ENCODE measurements around the gene DRD3. TPM values are rescaled to one million over a fixed set of nuclear protein-coding genes. Genes with fewer than 3 reads are reported as not detected.

Gene DRD3
- total RNA-seq, 1 donor from 2014 or later, result not detected

- ATAC-seq (ENCODE audit: low read depth), result no peak
- DNase-seq, result no peak
- ChIA-PET POLR2A (no interaction called here), CTCF (no interaction called here)
- peaks cover 2% of the 10 kb centered on the region for H3K9me3 Mint-ChIP-seq
- H3K4me3 Mint-ChIP-seq, result no peak overlapping the region
- H3K27me3 Mint-ChIP-seq, result peaks cover 4% of the 10 kb centered on the region
- H3K36me3 Mint-ChIP-seq (ENCODE audit: low read depth), result no peaks in the 10 kb centered on the region
- H3K27ac Mint-ChIP-seq, result no peak overlapping the region
- TF ChIP-seq, protein P1, sequence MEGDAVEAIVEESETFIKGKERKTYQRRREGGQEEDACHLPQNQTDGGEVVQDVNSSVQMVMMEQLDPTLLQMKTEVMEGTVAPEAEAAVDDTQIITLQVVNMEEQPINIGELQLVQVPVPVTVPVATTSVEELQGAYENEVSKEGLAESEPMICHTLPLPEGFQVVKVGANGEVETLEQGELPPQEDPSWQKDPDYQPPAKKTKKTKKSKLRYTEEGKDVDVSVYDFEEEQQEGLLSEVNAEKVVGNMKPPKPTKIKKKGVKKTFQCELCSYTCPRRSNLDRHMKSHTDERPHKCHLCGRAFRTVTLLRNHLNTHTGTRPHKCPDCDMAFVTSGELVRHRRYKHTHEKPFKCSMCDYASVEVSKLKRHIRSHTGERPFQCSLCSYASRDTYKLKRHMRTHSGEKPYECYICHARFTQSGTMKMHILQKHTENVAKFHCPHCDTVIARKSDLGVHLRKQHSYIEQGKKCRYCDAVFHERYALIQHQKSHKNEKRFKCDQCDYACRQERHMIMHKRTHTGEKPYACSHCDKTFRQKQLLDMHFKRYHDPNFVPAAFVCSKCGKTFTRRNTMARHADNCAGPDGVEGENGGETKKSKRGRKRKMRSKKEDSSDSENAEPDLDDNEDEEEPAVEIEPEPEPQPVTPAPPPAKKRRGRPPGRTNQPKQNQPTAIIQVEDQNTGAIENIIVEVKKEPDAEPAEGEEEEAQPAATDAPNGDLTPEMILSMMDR (IDR thresholded peaks at IDR 0.05), result no peak
- intact Hi-C loops (cut with micrococcal nuclease), result no loop called here
- no peaks in the 10 kb centered on the region for H3K4me1 Mint-ChIP-seq
Observed at GRCh38 chr3:114103181-114103580, 75.7 kb downstream of the DRD3 start.

DNA sequence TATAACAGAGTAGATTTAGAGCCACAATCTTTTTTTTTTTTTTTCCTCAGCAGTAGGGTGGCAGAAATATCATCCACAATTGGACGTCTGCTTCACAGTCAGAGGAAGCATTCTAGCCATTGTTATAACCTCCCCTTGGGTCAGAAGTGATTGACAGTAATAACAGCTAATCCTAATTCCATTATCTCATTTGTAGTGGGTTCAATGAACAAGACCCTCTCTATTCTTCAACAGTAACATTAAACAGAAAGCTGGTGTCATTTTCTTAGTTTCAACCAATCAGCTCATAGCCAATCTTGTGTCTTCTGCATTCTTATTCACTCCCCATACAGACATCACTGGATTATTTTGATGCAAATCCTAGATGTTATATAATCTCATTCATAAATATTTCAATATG is 77.8 kb downstream of the DRD3 start:
- POLR2A ChIA-PET, result no interaction called here
- Mint-ChIP-seq H3K9me3 (peaks cover 2% of the 10 kb centered on the region), H3K4me3 (no peak overlapping the region), H3K27ac (no peak overlapping the region), H3K36me3 (ENCODE audit: low read depth) (no peaks in the 10 kb centered on the region), H3K27me3 (no peaks in the 10 kb centered on the region), H3K4me1 (no peaks in the 10 kb centered on the region)
- no peak for DNase-seq
- no peak for ATAC-seq (ENCODE audit: low read depth)
- intact Hi-C loops (cut with micrococcal nuclease), result no loop called here
- CTCF ChIA-PET, result no interaction called here
- TF ChIP-seq, protein P1 (IDR thresholded peaks at IDR 0.05), result no peak

DNA sequence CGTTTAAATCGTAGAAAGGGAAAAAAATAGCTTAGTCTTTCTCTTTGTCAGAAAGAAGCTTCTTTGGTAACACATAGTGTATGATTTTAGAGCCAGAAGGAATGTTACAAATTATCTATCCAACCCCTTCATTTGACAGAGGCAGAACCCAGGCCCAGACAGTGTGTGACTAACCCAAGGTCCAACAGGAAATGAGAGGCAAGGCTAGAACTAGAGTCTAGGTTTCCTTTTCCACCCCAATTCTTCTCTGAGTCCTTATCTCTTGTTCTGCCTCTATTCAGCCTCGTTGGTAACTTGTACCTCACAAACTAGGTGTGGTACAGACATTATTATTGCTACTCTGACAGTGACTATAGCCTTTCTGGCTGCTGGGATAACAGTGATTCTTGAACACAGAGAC is 83.1 kb downstream of the DRD3 start:
- POLR2A ChIA-PET, result no interaction called here
- TF ChIP-seq, protein P1 (IDR thresholded peaks at IDR 0.05), result no peak

GRCh38 chr3:114093596-114093995 is 85.3 kb downstream of the DRD3 start:
- ATAC-seq (ENCODE audit: low read depth) (no peak), DNase-seq (no peak)
- Mint-ChIP-seq H3K9me3 (no peaks in the 10 kb centered on the region), H3K27ac (no peak overlapping the region), H3K4me1 (no peaks in the 10 kb centered on the region), H3K27me3 (peaks cover 2% of the 10 kb centered on the region), H3K4me3 (no peak overlapping the region), H3K36me3 (ENCODE audit: low read depth) (peaks cover under 1% of the 10 kb centered on the region)
- CTCF ChIA-PET, result no interaction called here
- POLR2A ChIA-PET, result no interaction called here
- TF ChIP-seq, protein P1 (IDR thresholded peaks at IDR 0.05), result no peak
- intact Hi-C loops (cut with micrococcal nuclease), result no loop called here

More for the DNA sequence above, 83.1 kb downstream of the DRD3 start:
- no peak overlapping the region for H3K4me3 Mint-ChIP-seq
- H3K36me3 Mint-ChIP-seq (ENCODE audit: low read depth), result no peaks in the 10 kb centered on the region
- DNase-seq (no peak), ATAC-seq (ENCODE audit: low read depth) (no peak)
- intact Hi-C loops (cut with micrococcal nuclease), result no loop called here
- H3K27ac Mint-ChIP-seq, result no peak overlapping the region
- peaks cover 2% of the 10 kb centered on the region for H3K27me3 Mint-ChIP-seq
- H3K4me1 Mint-ChIP-seq, result no peaks in the 10 kb centered on the region
- CTCF ChIA-PET, result no interaction called here
- H3K9me3 Mint-ChIP-seq, result peaks cover under 1% of the 10 kb centered on the region

DNA sequence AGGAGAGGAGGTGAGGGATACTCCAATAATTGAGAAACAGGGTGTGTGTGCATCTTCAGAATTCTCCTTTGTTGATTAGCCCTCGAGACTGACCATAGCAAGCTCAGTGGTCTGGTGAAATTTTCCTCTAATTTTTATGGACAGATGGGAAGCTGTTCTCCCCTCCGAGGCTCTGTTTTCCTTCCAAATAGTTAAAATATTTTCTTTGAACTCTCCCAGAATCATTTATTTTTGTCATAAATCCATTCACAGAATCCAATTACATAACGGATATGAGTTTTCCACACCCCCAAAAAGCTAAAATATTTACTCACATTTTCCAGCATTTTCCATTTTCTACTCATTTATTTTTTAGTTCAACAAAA is 85.9 kb downstream of the DRD3 start:
- DNase-seq (no peak), ATAC-seq (ENCODE audit: low read depth) (no peak)
- Mint-ChIP-seq H3K4me3 (no peak overlapping the region), H3K27ac (no peak overlapping the region), H3K4me1 (no peaks in the 10 kb centered on the region), H3K36me3 (ENCODE audit: low read depth) (peaks cover 3% of the 10 kb centered on the region), H3K27me3 (peaks cover 2% of the 10 kb centered on the region), H3K9me3 (no peaks in the 10 kb centered on the region)
- TF ChIP-seq, protein P1 (IDR thresholded peaks at IDR 0.05), result no peak
- intact Hi-C loops (cut with micrococcal nuclease), result no loop called here
- ChIA-PET CTCF (no interaction called here), POLR2A (no interaction called here)
